Activated naive CD8-positive, alpha-beta T cell treated with anti-CD3 and anti-CD28 coated beads for 36 hours (primary cell): ENCODE data around the gene ADRA2C. TPM values are rescaled to one million over a fixed set of nuclear protein-coding genes. Genes with fewer than 3 reads are reported as not detected.

Experiments
- DNase-seq: peaks from one replicate; pipeline ENCODE4 v3.0.0; 2021
- H3K27ac Mint-ChIP-seq: one replicate; pipeline ENCODE4 v1.8.0; 2022; ENCODE audit warnings: mild to moderate bottlenecking, moderate library complexity, mixed read lengths
- H3K27me3 Mint-ChIP-seq: one replicate; pipeline ENCODE4 v1.8.0; 2022; ENCODE audit warnings: mild to moderate bottlenecking, mixed read lengths
- H3K36me3 Mint-ChIP-seq: one replicate; pipeline ENCODE4 v1.8.0; 2021; ENCODE audit warnings: mild to moderate bottlenecking, mixed read lengths
- H3K4me1 Mint-ChIP-seq: one replicate; pipeline ENCODE4 v1.8.0; 2021; ENCODE audit warnings: mixed read lengths
- H3K4me3 Mint-ChIP-seq: one replicate; pipeline ENCODE4 v1.8.0; 2022; ENCODE audit warnings: mild to moderate bottlenecking, moderate library complexity, mixed read lengths
- H3K9me3 Mint-ChIP-seq: one replicate; pipeline ENCODE4 v1.8.0; 2022; ENCODE audit warnings: mixed read lengths
- total RNA-seq, 2 experiments: library from RNA; stranded (reverse); gene quantifications; one replicate each; pipeline ENCODE4 v1.2.3, GENCODE V29; 2021

ADRA2C gene
- total RNA-seq, 2 experiments from 2014 or later: not detected

DNA sequence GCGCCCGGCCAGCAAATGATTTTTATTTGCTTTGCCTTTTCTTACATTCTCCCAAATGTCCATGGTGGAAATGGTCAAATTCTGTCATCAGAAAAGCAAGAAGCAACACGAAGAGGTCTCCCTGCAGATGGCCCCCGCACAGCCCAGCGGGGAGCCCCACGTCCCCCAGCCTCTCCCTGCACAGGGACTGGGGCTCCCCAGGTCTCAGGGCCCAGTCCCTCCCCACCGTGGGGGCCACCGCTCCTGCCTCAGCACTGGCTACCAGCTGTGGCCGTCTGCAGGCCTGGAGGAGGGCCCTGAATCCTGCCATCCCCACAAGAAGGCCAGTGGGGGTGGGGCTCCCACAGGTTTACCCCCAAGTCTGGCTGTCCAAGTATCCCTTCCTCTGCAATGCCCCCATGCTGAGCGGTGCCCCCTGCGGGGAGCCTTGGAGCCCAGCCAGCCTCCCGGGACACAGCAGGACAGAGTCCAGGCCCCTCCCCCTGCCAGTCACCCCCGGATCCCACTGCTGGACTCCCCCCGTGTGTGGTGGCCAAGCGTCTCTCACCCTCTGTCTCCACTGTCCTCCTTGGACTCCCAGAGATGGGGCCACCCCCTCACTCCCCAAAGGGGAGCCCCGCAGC, 38.2 kb upstream of the ADRA2C start:
- Mint-ChIP-seq H3K4me1 (no peaks in the 10 kb centered on the region), H3K9me3 (no peaks in the 10 kb centered on the region), H3K36me3 (no peaks in the 10 kb centered on the region), H3K27ac (no peak overlapping the region), H3K4me3 (no peak overlapping the region), H3K27me3 (peaks cover 21% of the 10 kb centered on the region)
- DNase-seq: no peak

DNA sequence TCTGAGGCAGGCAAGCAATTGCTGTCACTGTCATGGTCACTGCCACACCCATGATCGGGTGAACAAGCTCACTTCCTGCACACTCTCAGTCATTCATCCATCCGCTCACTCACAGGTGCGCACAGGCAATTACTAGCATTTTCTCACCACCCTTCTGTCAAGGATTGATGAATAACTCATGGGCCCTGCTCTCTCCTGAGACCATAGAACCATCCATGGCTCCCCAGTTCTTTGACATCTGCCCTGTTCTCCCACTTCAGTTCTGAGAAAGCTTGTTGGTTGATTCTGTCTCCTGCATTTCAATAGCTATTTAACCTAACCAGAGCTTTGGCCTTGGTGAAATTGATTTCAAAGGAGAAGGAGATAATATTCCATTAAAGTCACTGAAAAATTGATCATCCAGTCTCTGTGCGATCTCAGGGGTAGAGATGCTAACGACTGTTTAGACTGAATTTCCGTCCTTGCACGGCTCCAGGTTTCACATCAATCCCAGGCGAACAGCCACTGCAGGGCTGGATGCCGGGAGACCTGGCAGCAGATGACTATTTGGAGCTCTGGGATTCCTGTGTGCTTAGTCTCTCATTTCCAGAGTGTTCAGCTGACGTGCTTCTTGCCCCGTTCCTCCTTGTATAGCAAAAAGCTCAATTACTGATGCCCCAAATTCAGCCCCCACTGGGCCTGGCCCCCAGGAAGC, 36.9 kb upstream of the ADRA2C start:
- no peaks in the 10 kb centered on the region for H3K36me3 Mint-ChIP-seq
- no peaks in the 10 kb centered on the region for H3K4me1 Mint-ChIP-seq
- no peak for DNase-seq
- H3K9me3 Mint-ChIP-seq: no peaks in the 10 kb centered on the region
- H3K27me3 Mint-ChIP-seq: peaks cover 11% of the 10 kb centered on the region
- H3K4me3 Mint-ChIP-seq: no peak overlapping the region
- H3K27ac Mint-ChIP-seq: no peak overlapping the region

DNA sequence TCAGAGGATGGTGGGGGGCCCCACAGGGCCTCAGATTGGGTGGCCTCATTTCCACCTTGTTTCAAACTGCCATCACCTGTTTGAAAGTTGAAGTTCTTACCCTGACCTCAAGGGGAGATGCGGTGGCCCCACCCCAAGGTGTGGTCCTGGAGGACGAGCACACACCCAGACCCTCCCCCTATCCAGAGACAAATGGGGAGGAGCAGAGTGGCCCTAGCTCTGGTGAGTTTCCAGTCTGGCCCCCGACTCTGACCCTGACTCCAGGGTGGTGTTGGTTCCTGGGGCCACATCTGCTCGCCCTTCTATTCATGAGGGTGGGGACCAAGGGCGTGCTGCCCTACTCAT, 36.3 kb upstream of the ADRA2C start:
- H3K4me3 Mint-ChIP-seq: no peak overlapping the region
- H3K27me3 Mint-ChIP-seq: peaks cover 6% of the 10 kb centered on the region
- H3K36me3 Mint-ChIP-seq: no peaks in the 10 kb centered on the region
- H3K27ac Mint-ChIP-seq: no peak overlapping the region
- no peak for DNase-seq
- H3K9me3 Mint-ChIP-seq: no peaks in the 10 kb centered on the region
- H3K4me1 Mint-ChIP-seq: no peaks in the 10 kb centered on the region

DNA sequence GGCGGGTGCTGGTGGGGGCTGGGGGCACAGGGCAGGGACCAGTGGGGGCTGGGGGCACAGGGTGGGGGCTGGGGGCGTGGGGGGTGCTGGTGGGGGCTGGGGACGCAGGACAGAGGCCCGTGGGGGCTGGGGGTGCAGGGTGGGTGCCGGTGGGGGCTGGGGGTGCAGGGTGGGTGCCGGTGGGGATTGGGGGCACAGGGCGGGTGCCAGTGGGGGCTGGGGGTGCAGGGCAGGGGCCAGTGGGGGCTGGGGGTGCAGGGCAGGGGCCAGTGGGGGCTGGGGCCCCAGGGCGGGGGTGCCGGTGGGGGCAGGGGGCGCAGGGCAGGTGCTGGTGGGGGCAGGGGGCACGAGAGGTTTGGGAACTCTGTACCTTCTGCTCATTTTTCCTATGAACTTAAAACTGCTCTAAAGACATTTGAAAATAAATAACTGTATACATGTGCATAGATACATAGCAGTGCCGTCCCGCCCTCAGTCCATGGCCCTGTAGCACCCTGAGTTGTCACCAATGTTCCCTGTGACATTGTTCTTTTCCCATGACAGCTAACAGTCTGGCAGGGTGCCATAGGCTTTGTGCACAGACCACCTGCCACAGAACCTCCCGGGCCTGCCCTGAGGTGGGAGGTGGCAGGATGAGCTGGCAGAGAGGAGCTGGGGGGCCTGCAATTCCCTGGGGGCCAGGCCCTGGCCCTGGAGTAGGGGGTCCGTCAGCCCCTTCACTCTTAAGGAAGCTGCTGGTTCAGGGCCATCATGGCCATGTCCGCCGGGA, 35.6 kb upstream of the ADRA2C start:
- Mint-ChIP-seq H3K9me3 (no peaks in the 10 kb centered on the region), H3K4me1 (no peaks in the 10 kb centered on the region), H3K27me3 (peaks cover 4% of the 10 kb centered on the region), H3K27ac (no peak overlapping the region), H3K36me3 (peaks cover 2% of the 10 kb centered on the region), H3K4me3 (no peak overlapping the region)
- DNase-seq: no peak

DNA sequence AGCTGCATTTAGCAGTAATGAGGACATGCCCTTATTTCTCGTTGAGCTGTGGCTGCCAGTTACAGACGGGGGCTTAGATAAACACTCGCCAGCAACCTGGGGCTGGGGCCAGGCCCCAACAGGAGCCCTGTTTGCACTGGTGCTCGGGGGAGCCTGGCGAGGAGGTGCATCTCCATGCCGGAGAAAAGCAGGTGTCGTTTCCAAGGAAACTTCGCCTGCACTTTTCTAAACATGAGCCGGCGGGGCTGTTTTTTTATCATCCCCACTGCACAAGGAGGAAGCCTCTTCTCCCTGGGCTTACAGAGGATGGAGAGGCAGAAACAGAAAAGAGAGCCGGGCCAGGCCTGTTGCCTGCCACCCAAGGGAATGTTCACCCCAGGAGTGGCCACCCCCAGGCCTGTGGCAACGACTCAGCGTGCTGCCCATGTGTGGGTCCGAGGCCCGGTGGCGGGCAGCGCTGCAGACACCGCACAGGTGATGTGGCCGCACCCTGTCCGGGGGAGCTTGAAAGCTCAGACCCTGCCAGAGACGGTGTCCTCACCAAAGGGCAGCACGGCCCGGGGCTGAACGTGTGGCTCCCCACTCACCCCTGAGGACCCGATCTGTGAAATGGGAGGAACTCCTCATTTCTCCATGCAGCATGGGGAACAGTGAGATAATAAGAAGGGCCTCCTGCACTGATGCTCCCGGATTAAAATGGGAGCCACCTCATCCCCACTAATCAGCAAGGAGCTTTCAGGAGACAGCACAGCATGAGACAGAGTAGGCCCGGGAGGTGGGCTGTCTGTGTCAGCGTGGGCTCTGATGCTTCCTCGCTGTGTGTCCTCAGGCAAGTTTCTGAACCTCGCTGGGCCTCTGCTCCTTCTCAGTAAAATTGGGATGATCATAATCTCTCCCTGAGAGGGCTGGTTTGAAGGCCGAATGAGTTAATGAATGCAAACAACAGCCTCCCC, 33.8 kb upstream of the ADRA2C start:
- no peak for DNase-seq
- Mint-ChIP-seq H3K27me3 (peaks cover 7% of the 10 kb centered on the region), H3K4me3 (no peak overlapping the region), H3K27ac (no peak overlapping the region), H3K4me1 (no peaks in the 10 kb centered on the region), H3K36me3 (peaks cover 2% of the 10 kb centered on the region), H3K9me3 (no peaks in the 10 kb centered on the region)

DNA sequence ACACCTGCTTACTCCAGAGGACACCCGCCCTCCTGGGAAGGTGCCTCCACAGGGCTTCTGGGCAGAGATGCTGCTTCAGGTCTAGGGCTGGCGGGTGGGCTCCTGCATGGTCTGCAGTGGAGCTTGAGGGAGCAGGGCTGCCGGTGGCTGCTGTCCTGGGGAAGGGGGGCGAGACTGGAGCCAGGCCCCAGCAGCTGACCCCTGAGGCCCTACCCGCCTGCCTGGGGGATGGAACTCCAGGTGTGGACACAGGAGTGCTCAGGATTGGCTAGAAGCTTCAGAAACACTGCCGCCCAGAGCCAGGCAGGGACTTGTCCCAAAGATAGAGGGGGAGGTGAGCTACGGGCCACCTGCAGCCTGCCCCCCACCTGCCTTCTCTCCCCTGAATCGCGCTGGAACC, 33.0 kb upstream of the ADRA2C start:
- Mint-ChIP-seq H3K4me3 (no peak overlapping the region), H3K36me3 (peaks cover 2% of the 10 kb centered on the region), H3K4me1 (no peaks in the 10 kb centered on the region), H3K9me3 (no peaks in the 10 kb centered on the region), H3K27ac (no peak overlapping the region), H3K27me3 (peaks cover 7% of the 10 kb centered on the region)
- no peak for DNase-seq

DNA sequence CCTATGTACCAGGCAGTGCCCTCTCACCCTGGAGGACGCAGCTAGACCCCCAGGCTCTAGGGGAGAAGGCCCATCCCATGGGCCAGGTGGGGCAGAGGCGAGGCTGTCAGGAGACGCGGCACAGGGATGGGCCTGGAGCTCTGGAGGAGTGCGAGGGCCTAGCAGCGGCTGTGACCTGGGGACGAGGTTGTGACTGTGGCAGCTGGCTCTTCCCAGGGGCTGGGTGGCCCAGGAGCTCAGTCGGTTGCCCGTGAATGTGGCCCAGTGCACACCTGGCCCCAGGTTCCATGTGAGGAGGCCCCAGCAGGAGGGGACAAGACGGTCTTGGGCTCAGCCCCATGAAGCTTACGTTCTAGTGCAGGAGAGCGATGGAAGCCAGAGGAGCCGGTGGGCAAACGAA, 31.0 kb upstream of the ADRA2C start:
- peaks cover 2% of the 10 kb centered on the region for H3K36me3 Mint-ChIP-seq
- no peak overlapping the region for H3K27ac Mint-ChIP-seq
- DNase-seq: no peak
- no peaks in the 10 kb centered on the region for H3K4me1 Mint-ChIP-seq
- peaks cover 3% of the 10 kb centered on the region for H3K27me3 Mint-ChIP-seq
- no peaks in the 10 kb centered on the region for H3K9me3 Mint-ChIP-seq
- H3K4me3 Mint-ChIP-seq: no peak overlapping the region

DNA sequence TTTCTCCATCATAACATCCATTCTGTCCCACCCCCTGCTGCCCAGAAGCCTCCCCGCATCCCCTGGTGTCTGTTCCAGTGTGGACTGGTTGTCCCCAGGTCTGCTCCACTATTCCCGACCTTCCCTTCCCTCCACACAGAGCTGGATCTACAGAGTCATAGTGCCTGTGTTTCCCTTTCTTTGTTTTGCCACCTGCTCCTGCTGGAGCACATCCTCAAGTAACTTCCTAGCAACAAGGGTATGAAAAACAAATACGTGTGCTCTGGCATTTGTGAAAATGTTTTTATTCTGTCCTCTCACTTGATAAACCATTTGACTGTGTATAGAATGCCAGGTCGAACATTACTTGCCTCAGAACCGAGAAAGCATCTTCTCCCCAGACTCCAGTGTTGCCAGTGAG, 29.9 kb upstream of the ADRA2C start:
- H3K27me3 Mint-ChIP-seq: peaks cover 3% of the 10 kb centered on the region
- H3K4me1 Mint-ChIP-seq: no peaks in the 10 kb centered on the region
- H3K36me3 Mint-ChIP-seq: peaks cover 2% of the 10 kb centered on the region
- H3K4me3 Mint-ChIP-seq: no peak overlapping the region
- H3K9me3 Mint-ChIP-seq: no peaks in the 10 kb centered on the region
- no peak for DNase-seq
- H3K27ac Mint-ChIP-seq: no peak overlapping the region

DNA sequence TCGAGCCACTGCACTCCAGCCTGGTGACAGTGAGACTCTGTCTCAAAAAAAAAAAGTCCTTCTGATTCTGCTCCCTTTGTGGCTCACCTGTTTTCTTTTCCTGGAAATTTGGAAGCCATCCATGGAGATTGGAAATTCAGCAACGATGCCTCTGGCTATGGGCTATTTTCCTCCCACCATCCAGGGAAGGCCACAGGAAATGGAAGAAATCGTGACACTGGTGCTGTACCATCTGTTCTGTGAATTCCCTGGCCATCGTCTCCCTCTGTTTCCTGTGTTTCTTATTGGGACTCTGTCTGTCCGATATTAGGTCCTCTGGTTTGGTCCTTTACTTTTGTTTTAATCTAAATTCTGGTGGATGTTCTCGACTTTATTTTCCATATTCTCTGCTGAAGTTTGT, 29.4 kb upstream of the ADRA2C start:
- no peak for DNase-seq
- Mint-ChIP-seq H3K27me3 (peaks cover 4% of the 10 kb centered on the region), H3K27ac (no peak overlapping the region), H3K4me1 (no peaks in the 10 kb centered on the region), H3K9me3 (no peaks in the 10 kb centered on the region), H3K36me3 (peaks cover 2% of the 10 kb centered on the region), H3K4me3 (no peak overlapping the region)

DNA sequence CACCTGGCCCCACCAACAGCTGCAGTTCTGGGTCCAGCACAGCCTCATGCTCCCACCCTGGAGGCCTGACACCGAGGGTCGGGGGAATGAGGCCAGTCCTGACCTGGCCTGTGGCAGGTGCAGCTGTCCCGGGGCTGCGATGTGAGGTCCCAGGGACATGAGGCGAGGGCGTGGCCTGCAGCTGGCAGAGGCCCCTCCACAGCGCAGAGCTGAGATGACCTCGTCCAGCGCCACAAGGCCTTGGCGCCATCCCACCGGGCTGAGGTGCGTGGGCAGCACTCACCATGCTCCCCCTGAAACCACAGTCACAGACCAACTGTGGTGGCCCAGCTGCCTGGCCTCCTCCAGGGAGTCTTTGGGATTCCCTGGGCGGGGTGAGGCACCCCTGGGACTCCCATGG, 26.6 kb upstream of the ADRA2C start:
- H3K27ac Mint-ChIP-seq: no peak overlapping the region

DNA sequence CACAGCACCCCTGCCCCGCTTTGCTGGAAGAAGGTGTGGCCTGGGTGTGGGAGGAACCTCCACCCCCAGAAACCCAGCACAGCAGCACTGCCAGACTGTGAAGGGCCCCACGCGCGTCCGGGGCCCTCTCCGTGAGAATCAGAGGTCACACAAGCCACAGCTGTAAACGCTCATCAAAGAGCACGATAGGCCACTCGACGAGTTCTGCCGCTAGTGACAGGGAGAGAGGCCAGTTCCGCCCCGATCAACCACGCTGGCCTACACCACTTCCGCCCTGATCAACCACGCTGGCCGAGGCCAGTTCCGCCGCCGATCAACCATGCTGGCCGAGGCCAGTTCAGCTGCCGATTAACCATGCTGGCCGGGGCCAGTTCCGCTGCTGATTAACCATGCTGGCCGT, 25.9 kb upstream of the ADRA2C start:
- Mint-ChIP-seq H3K4me1 (no peaks in the 10 kb centered on the region), H3K27me3 (peaks cover 36% of the 10 kb centered on the region), H3K27ac (no peak overlapping the region), H3K36me3 (peaks cover under 1% of the 10 kb centered on the region), H3K9me3 (peaks cover 3% of the 10 kb centered on the region), H3K4me3 (no peak overlapping the region)
- no peak for DNase-seq

More for the DNA sequence above, 26.6 kb upstream of the ADRA2C start:
- peaks cover 3% of the 10 kb centered on the region for H3K9me3 Mint-ChIP-seq
- H3K4me3 Mint-ChIP-seq: no peak overlapping the region
- peaks cover 2% of the 10 kb centered on the region for H3K36me3 Mint-ChIP-seq
- DNase-seq: no peak
- peaks cover 29% of the 10 kb centered on the region for H3K27me3 Mint-ChIP-seq
- H3K4me1 Mint-ChIP-seq: no peaks in the 10 kb centered on the region

DNA sequence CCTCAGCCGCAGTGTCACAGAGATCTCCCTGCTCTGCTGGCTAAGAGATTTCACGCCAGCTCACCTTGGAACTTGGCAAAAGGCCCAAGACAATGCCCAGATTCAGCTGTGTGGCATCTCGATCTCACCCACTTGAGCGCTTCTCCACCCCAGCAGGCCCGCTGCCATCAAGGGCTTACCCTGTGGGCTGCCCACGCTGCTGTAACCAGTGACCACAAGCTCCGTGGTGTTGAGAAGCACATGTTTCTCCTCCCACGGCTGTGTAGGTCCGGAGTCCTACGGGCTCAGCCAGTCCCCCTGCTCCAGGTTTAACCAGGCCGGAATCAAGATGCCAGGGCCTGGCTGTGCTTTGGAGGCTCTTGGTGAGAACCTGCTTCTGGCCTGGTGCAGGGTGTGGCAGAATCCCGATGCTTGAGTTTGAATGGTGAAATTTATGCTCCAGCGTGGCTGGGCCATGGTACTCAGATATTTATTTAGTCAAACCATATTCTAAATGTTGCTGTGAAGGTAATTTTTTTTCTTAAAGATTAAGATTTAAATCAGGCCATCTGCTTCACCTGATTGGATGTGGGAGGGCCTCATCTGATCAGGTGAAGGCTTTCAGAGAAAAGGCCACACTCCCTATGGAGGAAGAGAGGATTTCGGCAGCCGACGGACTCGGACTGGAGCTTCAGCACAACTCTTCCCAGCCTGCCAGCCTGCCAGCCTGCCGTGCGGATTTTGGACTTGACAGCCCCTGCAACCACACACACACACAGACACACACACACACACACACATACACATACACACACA, 24.8 kb upstream of the ADRA2C start:
- Mint-ChIP-seq H3K4me3 (no peak overlapping the region), H3K27me3 (peaks cover 44% of the 10 kb centered on the region), H3K4me1 (no peaks in the 10 kb centered on the region), H3K36me3 (no peaks in the 10 kb centered on the region), H3K9me3 (peaks cover 3% of the 10 kb centered on the region), H3K27ac (no peak overlapping the region)
- DNase-seq: no peak

DNA sequence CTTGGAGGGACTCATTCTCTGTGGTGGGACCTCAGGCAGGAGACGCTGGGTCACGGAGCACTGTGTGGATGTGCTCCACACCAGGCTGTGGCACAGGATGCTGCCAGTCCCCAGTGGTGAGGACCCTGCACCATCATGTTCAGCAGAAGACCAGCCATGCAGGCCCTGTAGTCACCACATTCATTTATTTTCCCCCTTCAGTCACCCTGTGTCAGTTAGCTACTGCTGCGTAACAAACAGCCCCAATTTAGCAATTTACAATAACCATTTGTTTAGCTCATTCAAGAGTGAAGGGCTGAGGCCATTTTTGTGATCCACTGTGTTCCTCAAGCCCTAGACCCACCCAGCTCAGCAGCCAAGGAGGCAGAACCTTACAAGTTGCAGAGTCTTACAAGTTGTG, 23.6 kb upstream of the ADRA2C start:
- Mint-ChIP-seq H3K9me3 (peaks cover 3% of the 10 kb centered on the region), H3K36me3 (no peaks in the 10 kb centered on the region), H3K27me3 (peaks cover 49% of the 10 kb centered on the region), H3K4me1 (no peaks in the 10 kb centered on the region), H3K27ac (no peak overlapping the region), H3K4me3 (no peak overlapping the region)
- no peak for DNase-seq

DNA sequence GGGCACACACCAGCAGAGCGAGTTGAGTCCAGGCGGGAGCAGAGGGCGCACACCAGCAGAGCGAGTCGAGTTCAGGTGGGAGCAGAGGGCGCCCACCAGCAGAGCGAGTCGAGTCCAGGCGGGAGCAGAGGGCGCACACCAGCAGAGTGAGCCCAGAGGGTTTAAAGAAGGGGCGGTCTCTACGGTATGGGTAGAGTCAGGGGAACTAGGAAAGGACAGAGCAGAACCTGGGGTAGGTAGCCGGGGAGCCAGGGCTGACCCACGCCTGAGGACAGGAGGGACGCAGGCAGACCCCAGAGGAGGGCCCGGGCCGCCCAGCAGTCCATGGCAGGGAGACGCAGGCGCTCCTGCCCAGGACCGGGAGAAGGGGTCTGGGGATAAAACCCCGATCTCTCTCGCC, 22.0 kb upstream of the ADRA2C start:
- Mint-ChIP-seq H3K9me3 (peaks cover 3% of the 10 kb centered on the region), H3K4me3 (no peak overlapping the region), H3K27me3 (peaks cover 55% of the 10 kb centered on the region), H3K36me3 (no peaks in the 10 kb centered on the region), H3K27ac (no peak overlapping the region), H3K4me1 (no peaks in the 10 kb centered on the region)
- no peak for DNase-seq
